ENCODE data around the gene TTC16. TPM values are rescaled to one million over a fixed set of nuclear protein-coding genes. Genes with fewer than 3 reads are reported as not detected.

Gene TTC16
- total and polyA plus RNA-seq, 2 donors (not counting 3 experiments of a cell fraction or from before 2014, with no cell fraction given): not detected

- BruUV-seq (replicated peaks): no TSS peak
- no peak overlapping the region for H3K9ac ChIP-seq (replicated peaks; ENCODE audit: extremely low read depth, insufficient read depth, low read length)
- FAIRE-seq: no peak
- H3K4me3 ChIP-seq (replicated peaks in 1 of 3; ENCODE audit: insufficient read depth in 1 of 3, low read depth in 1 of 3, low read length in 3 of 3): no peak overlapping the region
- no peaks in the 10 kb centered on the region for H3K36me3 ChIP-seq (ENCODE audit: control insufficient read depth in 2 of 2, extremely low read depth in 1 of 2, insufficient read depth in 2 of 2, low read length in 2 of 2)
- intact Hi-C loops (cut with micrococcal nuclease) (loop anchor here (5.0 kb wide), 1 partner anchor 85 kb away; the partner anchor contains the start of gene STXBP1), dilution Hi-C loops (cut with MboI; ENCODE audit: extremely low pct_ligation_motif_present, low sequenced_read_pairs) (no loop called here)
- no peak for DNase-seq (ENCODE audit: low read depth, low spot score)
- no peaks in the 10 kb centered on the region for H3K9me1 ChIP-seq (replicated peaks; ENCODE audit: control insufficient read depth, extremely low read depth, insufficient read depth, low read length)
- ChIA-PET POLR2A (no interaction called here), CTCF (interaction anchor here (0.8 to 1.4 kb wide), 3 partner anchors 8 to 37 kb away, joined by 3 to 4 read pairs (median 3); partner anchors contain the start of gene TOR2A)
- H3K9me3 ChIP-seq (replicated peaks; ENCODE audit: control insufficient read depth, insufficient read depth, low read length): no peaks in the 10 kb centered on the region
- H4K20me1 ChIP-seq (replicated peaks; ENCODE audit: control insufficient read depth, extremely low read depth, insufficient read depth, low read length): no peaks in the 10 kb centered on the region
- no peaks in the 10 kb centered on the region for H3K4me1 ChIP-seq (ENCODE audit: control insufficient read depth, extremely low read depth, insufficient read depth, low read length)
- no peak overlapping the region for H3K4me2 ChIP-seq (ENCODE audit: insufficient read depth, low read length)
- no peaks in the 10 kb centered on the region for H3K79me2 ChIP-seq (ENCODE audit: control insufficient read depth, insufficient read depth, low read length)
- no peak overlapping the region for H2AFZ ChIP-seq (ENCODE audit: low read depth, low read length)
- TF ChIP-seq MYC (IDR thresholded peaks at IDR 0.05; ENCODE audit: low read depth, low read length) (no peak), EZH2 (IDR thresholded peaks at IDR 0.05; ENCODE audit: borderline replicate concordance, low read depth, low read length, severe bottlenecking) (no peak), CTCF (IDR thresholded peaks at IDR 0.05; ENCODE audit: extremely low read depth in 1 of 2, insufficient read depth in 1 of 2, low read depth in 1 of 2, low read length in 2 of 2) (no peak), JUN (IDR thresholded peaks at IDR 0.05; ENCODE audit: borderline replicate concordance, insufficient read depth, insufficient read length, low read depth) (no peak), POLR2AphosphoS5 (IDR thresholded peaks at IDR 0.05; ENCODE audit: insufficient read depth, low read depth, low read length) (no peak), FOS (IDR thresholded peaks at IDR 0.05; ENCODE audit: borderline replicate concordance, insufficient read depth, low read length) (no peak), MAX (IDR thresholded peaks at IDR 0.05; ENCODE audit: insufficient read depth, insufficient read length) (no peak), GATA2 (IDR thresholded peaks at IDR 0.05; ENCODE audit: insufficient read depth, insufficient read length, low read depth, low read length) (no peak), POLR2A (IDR thresholded peaks at IDR 0.05; ENCODE audit: low read depth, low read length) (no peak)
- H3K27ac ChIP-seq (ENCODE audit: insufficient read depth, low read depth, low read length): no peak overlapping the region
- no peaks in the 10 kb centered on the region for H3K27me3 ChIP-seq (ENCODE audit: control insufficient read depth in 2 of 2, insufficient read depth in 2 of 2, low read length in 2 of 2)
Observed at GRCh38 chr9:127697575-127697974, 18.3 kb upstream of the TTC16 start.
